NCI-H1092 (cell line): ENCODE measurements around the gene REXO5.
"Not testable (repeated sequence)": the region's sequence is repeated elsewhere in the genome, so short reads cannot be mapped to it uniquely, and the experiment has no call there.

Experiments used
- DNase-seq: peaks from one replicate; lab custom pipeline; 2025; lab: John Stamatoyannopoulos, UW

REXO5 gene

DNA sequence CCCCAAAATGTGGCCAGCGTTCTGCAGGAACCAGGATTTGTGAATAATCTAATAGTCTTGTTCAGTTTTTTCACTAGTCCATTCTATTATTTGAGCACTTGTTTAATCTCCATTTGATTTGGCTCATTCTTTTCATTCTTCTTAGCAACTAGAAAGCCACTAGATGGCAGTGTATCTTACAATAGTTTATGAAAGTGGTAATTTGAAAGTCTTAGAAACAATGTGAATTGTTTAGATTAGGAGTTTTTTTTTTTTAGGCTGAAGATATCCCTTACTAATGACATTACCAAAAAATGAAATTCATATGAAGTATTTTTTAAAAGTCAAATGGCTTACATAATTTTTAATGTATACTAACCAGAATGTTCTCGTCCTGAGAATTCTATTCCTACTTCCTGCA is 6.7 kb upstream of the REXO5 start:
- DNase-seq, result no peak

DNA sequence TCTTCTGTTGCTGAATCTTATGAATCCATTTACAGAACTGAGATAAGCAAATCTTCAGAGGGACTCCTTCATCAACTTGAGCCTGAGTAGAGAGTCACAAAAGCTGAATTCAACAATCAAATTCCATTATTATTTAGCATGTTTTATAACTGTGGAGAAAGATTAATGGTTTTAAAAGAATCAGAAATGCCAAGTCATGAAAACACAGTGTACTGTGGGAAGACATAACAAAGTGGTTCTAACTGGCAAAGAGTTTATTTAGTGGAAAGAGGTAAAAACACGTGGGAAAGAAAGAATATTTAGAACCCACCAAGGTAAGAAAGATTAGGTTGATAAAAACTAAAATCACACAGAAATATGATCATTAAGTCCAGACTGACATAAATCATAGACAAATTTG is 5.0 kb upstream of the REXO5 start:
- DNase-seq, result no peak

DNA sequence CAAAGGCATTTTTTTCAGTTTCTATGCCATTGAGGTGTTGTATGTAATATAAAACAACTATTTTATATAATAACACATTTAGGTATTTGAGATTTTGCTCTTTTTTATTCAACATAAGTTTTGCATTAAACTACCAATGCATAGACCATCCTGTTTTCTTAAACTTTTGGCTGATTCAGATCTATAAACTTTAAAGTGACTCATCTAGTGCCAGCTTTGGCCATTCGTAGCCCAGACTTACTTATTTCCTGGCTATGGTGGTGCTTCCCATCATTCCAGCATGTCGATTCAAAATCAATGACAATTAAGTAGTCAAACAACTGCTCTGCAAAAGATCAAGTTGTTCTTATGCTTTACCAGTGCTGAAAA is 3.2 kb upstream of the REXO5 start:
- no peak for DNase-seq

DNA sequence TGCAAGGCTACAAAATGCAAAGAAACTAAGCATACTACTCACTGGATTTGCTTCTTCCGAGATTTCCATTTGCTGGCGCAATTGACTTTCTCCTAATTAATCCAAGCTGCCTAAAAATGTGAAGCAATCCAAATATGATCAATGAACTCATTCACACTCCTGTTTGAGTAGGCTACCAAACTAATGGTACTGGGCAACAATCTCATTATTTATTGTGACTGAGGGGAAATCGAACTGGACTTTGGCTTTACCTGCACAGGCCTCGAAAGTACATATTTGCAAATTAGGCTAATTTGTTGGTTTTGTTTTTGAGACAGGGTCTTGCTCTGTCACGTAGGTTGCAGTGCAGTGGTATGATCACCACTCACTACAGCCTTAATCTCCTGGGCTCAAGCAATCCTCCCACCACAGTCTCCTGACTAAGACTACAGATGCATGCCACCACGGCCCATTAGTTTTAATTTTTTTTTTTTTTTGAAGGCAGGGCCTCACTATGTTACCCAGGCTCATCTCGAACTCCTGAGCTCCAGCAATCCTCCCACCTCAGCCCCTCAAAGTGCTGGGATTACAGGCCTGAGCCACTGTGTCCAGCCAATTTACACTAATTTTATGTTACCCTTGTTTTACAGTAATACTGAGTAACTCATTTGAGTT is 2.6 kb upstream of the REXO5 start:
- no peak for DNase-seq

DNA sequence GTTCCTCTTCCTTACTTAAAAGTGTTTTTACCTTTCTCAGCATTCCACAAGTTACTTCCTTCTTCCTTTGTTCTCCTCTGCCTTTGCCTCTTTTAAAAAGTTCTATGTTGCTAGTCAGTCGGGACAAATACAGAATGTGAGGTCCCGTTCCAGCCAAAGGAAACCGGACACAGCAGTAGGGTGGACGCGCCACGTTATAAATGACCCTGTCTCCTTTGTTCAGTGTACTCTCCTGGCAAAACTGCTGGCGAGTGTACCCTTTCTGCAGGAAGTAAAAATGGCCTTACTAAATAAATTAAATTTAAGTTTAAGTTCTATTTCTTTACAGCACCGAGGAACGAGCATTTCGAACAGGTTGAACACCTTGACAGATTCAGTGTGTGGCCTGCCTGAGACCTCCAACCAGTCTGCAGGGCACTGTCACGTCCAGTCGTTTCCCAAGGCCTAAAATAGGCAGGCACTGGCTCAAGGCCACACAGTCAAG is 601 bp upstream of the REXO5 start:
- DNase-seq, result not testable (repeated sequence)

DNA sequence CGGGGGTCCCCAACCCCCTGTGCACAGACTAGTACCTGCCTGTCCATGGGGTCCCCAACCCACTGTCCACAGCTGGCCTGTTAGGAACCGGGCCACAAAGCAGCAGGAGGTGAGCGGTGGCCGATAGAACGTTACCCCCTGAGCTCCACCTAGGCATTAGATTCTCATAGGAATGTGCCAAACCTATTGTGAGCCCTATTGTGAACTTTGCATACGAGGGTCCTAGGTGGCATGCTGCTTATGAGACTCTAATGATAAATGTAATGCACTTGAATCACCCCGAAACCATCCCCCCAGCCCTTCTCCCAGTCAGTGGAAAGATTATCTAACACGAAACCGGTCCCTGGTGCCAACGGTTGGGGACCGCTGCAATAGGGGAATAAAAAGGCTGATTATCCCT is 1.5 kb downstream of the REXO5 start:
- no peak for DNase-seq

DNA sequence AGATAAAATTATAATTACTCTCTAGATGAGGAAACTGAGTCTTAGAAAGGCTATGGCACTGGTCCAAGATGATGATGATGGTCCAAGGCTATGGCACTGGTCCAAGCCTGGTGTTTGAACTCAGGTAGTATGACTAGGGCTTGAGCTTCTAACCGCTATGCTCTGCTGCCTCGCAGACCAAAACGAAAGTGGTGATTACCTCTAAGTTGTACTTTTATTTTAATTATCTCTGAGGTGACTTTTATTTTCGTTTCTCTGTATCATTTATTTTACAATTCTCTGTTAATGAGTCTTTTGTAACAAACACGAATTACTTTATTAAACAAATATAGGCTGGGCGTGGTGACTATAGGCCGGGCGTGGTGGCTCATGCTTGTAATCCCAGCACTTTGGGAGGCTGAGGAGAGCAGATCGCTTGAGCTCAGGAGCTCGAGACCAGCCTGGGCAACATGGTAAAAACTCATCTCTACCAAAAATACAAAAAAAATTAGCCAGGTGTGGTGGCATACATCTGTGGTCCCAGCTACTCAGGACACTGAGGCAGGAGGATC is 5.6 kb downstream of the REXO5 start:
- DNase-seq, result no peak

DNA sequence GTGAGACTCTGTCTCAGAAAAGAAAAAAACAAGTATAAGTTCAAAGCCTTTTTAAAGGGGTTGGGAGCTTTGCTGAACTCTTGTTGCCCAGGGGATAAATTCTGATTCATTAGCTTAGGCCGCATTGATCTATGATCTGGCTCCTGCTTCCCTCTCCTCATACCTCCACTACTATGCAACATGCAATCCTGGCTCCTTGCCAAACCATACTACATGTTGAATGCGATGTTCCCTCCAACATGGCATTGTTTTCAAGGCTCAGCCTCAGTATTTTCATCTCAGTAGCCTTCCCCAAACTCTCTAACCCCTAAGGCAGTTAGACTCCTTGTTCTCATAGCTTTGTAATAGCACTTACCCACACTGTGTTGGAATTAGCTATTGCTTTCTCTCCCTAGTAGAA is 6.2 kb downstream of the REXO5 start:
- DNase-seq, result no peak

DNA sequence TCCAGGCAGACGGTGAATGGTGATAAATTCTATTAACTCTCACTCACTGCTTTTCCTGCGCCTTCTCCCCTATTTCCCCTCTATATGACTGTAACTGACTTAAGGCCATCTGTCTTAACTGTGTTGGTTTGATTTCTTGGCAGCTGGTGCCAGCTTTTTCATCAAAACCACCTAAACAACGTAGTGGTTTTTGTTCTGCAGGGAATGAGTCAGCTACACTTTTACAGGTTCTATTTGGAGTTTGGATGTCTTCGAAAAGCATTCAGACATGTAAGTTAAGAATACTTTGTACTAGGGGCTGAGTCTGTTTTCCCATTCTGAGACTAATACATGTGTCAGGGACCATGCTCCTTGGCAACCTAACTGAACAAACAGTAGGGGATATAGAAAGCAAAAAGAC is 8.5 kb downstream of the REXO5 start:
- no peak for DNase-seq

DNA sequence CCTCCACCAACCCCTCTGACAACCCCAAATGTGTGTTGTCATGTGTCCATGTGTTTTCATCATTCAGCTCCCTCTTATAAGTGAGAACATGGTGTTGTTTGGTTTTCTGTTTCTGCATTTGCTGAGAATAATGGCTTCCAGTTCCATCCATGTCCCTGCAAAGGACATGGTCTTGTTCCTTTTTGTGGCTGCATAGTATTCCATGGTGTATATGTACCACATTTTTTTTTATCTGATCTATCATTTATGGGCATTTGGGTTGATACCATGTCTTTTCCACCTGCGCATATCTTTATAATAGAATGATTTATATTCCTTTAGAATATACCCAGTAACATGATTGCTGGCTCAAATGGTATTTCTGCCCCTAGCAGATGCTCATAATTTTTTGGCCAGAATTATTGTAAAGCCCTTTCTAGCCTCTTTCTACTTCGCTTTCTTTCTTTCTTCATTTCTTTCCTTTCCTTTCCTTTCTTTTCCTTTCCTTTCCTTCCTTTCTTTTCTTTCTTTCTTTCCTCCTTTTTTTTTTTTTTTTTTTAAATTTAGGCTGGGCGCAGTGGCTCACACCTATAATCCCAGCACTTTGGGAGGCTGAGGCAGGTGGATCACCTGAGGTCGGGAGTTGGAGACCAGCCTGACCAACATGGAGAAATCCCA is 12.7 kb downstream of the REXO5 start:
- DNase-seq, result no peak

DNA sequence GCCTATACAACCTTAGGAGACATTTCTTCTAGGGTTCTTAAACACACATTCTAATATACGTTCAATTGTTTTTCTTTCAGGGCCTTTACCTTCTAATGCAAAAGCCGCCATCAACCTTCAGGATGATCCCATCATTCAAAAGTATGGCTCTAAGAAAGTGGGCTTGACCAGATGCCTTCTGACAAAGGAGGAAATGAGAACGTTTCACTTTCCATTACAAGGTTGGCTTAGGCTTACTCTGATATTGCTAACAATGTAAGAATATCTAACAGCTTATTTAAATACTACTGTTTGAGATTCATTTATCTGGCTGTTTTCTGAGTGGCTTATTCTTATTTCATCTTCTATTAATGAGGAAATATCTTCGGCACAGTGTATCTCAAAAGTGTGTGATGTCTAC is 15.4 kb downstream of the REXO5 start:
- DNase-seq, result no peak

DNA sequence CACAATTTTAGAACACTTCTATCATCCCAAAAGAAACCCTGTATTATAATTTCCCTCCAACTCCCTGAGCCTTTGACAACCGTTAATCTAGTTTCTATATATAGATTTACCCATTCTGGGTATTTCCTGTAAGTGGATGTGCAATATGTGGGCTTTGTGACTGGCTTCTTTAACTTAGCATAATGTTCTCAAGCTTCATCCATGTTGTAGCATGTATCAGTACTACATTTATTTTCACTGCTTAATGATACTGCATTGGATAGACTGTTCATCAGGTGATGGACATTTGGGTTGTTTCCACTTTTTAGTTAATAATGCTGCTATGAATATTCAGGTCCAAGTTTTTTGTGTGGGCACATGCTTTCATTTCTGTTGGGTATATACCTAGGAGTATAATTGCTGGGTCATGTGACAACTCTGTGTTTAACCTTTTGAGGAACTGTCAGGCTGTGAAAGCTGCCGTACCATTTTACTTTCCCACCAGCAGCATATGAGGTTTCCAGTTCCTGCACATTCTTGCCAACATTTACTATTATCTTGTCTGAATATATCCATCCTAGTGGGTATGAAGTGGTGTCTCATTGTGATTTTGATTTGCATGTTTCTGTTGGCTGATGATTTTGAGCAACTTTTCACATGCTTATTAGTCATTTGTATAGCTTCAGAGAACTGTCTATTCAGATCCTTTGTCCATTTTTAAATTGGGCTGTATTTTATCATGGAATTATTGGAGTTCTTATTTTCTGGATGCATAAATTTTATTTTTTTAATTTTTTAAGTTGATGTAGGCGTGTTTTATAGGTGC is 16.4 kb downstream of the REXO5 start:
- no peak for DNase-seq

DNA sequence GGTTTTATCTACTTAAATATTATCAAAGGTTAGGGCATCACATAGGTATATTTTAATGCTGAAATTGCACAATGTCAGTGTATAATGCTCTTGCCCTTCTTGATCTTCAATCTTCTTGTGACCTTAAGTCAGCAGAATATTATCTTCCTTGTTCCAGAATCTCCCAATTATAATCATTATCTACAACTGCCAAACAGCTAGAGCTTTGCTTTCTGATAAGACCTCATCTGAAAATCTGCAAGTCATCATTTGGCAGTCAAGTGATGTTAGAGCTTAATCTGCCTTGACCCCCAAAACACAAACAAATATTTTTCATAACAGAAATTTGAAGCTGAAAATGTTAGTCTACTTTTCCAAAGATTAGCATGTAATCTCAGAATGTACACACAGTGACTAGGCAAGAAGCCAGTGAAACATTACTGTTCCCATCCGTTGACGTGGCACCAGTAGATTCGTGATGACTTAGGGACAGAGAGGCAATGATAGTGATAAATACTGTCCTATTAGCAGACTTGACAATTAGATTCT is 19.8 kb downstream of the REXO5 start:
- DNase-seq, result no peak

DNA sequence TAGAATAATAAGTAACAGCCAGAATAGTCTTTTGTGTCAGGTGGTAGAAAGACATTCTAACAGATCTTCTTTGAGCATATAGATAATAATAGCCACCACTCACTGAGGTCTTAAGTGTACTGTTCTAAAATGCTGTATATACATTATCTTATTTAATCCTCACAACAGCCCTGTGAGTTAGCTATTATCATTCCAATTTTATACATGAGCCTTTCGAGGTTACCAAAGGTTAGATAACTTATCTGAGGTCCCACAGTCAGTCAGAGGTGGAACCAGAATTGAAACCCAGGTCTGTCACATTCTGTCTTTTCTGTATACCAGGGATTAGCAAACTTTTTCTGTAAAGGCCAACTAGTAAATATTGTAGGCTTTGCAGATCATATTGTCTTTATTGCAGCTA is 23.2 kb downstream of the REXO5 start:
- no peak for DNase-seq

DNA sequence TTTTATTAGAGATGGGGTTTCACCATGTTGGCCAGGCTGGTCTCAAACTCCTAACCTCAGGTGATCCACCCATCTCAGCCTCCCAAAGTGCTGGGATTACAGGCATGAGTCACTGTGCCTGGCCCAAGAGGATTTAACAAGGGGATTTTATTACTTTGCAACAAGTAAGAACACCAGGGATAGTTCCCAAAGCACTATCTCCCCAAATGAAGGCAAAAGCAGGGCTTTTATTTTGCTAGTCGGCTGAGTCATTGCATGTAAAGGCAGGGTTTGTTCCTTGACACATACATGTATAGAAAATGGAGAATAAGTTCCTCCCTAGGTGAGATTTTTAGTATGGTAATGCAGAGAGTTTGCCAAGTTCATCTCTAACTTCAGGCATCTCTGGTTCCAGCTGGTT is 24.0 kb downstream of the REXO5 start:
- no peak for DNase-seq

DNA sequence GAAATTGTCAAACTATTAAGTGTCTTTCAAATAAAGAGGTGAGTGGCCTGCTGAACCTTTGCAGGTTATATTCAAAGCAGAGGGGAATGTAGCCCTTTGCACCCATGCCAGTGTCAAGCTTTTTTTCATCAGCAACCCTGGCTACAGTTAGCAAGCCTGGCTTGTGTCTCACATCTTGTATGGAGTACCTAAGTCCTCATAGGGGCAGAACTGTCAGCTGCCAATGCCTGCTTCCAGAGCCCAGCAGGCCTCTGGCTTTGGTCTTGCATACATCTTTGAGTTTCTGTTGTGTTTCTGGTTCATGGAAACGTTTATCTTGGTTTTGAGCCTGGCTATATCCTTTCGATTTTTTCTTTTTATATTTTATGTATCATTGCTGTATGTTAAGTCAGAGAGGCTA is 26.8 kb downstream of the REXO5 start:
- DNase-seq, result no peak

DNA sequence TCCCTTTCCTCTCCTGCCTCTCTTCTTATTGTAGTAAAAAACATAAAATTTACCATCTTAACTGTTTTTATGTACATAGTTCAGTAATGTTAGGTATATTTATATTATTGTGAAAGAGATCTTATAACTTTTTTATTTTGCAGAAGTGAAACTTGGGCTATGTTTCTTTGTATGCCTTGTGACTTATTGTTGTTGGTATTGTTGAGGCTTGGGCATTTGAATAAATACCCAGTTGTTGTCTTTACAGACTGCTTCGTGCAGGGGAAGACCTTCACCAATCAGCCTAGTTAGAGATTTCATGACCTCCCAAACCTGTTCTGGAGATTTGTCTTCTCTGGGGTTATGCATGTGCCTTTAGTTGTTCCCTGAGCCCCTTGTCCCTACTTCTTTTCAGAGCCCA is 31.9 kb downstream of the REXO5 start:
- no peak for DNase-seq

DNA sequence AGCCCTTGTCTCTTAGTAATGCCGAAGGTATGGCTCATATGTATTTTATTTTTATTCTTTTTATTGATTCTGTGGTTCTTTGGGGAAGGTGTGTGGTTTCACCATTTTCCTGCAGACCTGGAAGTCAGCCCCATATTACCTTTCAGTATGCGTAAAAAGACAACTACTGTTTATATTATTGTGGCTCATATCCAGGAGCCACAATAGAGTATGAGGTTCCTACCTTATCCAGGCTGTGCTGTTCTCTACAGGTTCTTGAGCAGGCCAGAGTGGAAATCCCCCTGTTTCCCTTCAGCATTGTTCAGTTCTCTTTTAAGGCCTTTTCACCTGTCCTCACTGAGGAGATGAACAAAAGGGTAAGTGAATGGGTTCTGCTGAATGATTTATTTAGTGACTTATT is 33.2 kb downstream of the REXO5 start:
- no peak for DNase-seq

DNA sequence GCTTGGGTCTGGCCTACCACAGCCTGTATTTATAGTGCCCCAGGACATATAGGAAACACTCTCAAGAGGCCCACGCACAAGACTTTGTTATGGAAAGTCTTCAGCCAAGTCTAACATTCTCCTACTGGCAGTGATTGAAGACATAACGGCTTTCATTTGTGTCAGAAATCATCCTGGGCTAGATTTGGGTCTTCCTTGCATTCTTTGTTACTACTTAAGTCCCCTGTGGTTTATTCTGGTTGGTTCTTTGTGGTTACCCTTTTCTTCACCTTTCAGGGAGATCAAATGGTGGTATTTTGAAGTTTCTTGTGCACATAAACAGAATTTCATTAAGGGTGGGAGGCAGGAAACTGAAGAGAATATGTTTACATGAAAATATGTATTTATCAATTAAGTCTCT is 37.7 kb downstream of the REXO5 start:
- DNase-seq, result no peak

DNA sequence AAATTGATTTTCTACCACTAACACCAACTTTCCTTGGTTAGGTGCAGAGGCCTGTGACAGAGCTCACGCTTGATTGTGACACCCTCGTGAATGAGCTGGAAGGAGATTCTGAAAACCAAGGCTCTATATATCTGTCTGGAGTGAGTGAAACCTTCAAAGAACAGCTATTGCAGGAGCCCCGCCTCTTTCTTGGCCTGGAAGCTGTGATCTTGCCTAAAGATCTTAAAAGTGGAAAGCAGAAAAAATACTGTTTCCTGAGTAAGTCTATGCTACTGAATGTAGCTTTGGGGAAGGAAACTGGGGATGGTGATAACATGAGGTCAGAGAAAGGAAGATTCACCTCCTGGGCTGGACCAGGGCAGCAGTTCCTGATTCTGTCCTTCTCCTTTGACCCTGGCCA is 38.3 kb downstream of the REXO5 start:
- DNase-seq, result no peak

DNA sequence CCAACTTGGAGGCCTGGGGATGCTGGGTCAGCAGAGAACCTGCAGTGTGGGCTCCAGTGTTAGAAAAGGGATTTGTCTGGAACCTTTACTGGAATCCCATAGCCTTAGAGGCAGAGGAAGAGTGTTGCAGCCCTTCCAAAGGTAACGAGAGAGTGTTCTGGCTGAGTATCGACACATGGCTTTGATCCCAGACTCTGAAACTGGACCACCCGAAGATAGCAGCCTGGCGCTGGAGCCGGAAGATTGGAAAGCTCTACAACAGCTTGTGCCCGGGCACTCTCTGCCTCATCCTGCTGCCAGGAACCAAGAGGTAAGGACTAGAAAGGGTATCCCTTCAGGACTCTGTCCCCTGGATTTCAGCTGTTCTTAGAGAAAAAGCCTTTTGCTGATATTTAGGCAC is 39.7 kb downstream of the REXO5 start:
- no peak for DNase-seq

DNA sequence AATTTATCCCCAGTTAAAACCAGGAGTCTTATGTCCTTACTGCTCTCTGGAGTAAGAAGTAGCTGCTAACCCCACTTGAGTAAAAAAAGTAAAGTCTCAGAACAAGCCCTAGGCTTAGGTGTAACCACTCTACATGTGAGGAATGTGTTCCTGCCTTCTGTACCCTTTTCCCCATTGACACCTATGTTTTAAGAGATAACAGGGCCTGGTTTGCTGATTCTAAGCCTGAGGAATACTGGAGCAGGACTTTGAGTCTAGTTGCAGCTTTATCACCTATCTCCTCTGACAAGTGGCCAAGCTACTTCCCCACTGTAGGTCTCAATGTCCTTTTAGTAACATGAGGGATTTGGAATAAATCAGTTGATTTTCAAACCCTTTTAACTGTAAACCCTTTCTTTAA is 40.2 kb downstream of the REXO5 start:
- no peak for DNase-seq

DNA sequence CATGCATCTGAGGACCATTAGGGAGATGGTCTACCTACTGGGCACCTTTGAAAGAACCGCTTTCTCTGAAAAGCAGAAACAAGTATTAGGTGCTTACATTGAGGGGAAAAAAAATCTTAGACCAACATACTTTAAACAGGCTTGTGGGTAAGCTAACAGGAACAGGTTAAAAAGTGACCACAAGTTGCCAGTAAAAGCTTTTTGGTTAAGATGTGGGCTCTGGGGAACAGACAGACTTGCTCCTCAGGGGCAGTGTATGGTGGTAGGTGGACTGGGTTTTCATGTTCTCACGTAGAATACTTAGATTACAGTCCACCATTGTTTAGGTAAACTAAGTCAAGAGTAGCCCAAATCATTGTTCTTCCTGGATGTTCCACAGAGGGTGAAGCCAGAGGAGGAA is 41.2 kb downstream of the REXO5 start:
- no peak for DNase-seq
